GM12878 (cell line): Measurements from ENCODE around the gene NEAT1. TPM values are rescaled to one million over a fixed set of nuclear protein-coding genes. Genes with fewer than 3 reads are reported as not detected.

ENCODE experiments used
- ATAC-seq: fragments of 200-7000 bp; cut with Tn5 transposase; 3 replicates; pipeline ENCODE4 v1.9.1; 2020; ENCODE audit warnings: mild to moderate bottlenecking, moderate library complexity
- BruUV-seq: library from RNA; stranded (reverse); fragments of 400-500 nt; replicated peaks from 2 replicates; lab custom pipeline; 2021; lab: Mats Ljungman, UMichigan
- CTCF ChIA-PET: fragments of 300-600 bp; sonication (Branson Sonifier 250); formaldehyde crosslinking; extraction: SDS; loops from one replicate; lab custom pipeline; 2021; ENCODE audit warnings: inconsistent platforms; lab: Yijun Ruan, JAX
- POLR2A ChIA-PET: fragments of 350-600 bp; formaldehyde crosslinking; extraction: SDS; loops from one replicate; lab custom pipeline; 2021; ENCODE audit warnings: inconsistent platforms; lab: Charles Lee
- RAD21 ChIA-PET: fragments of 300-600 bp; sonication (Branson Sonifier 250); formaldehyde crosslinking; loops from one replicate; lab custom pipeline; 2023; ENCODE audit warnings: antibody characterized with exemption; ENCODE audit not compliant: unreplicated experiment; lab: Charles Lee
- SMC1A ChIA-PET: fragments of 300-600 bp; sonication (Branson Sonifier 250); formaldehyde crosslinking; loops from one replicate; lab custom pipeline; 2023; ENCODE audit not compliant: unreplicated experiment, uncharacterized antibody; lab: Charles Lee
- DNase-seq: peaks from one replicate; pipeline ENCODE4 v3.0.0-alpha.2; 2011; ENCODE audit warnings: low read depth, low spot score
- FAIRE-seq: peaks from 3 replicates; lab custom pipeline; 2011; peaks lifted over from hg19 to GRCh38; lab: Jason Lieb, UNC
- H2AFZ ChIP-seq: 2 replicates; pipeline ENCODE4 v1.6.0; 2011; ENCODE audit warnings: low read depth, low read length, control low read depth; ENCODE audit not compliant: control insufficient read depth
- H3K27ac ChIP-seq: 2 replicates; pipeline ENCODE4 v1.5.1; 2011; ENCODE audit warnings: control low read depth; ENCODE audit not compliant: control insufficient read depth, insufficient read depth
- H3K27me3 ChIP-seq, 2 experiments: replicated peaks in 1 of 2; 2 replicates each; pipeline versions ENCODE4 v1.6.0 to v1.6.1; 2011; ENCODE audit warnings: low read length in 1 of 2; ENCODE audit not compliant: control insufficient read depth in 2 of 2, insufficient read depth in 2 of 2
- H3K36me3 ChIP-seq, 2 experiments: 2 replicates each; pipeline ENCODE4 v1.5.1; 2011; ENCODE audit warnings: low read length in 1 of 2; ENCODE audit not compliant: control insufficient read depth in 2 of 2, insufficient read depth in 2 of 2
- H3K4me1 ChIP-seq: 2 replicates; pipeline ENCODE4 v1.6.1; 2011; ENCODE audit warnings: mild to moderate bottlenecking, low read length, moderate library complexity, mixed read lengths; ENCODE audit not compliant: control insufficient read depth, insufficient read depth
- H3K4me2 ChIP-seq: 2 replicates; pipeline ENCODE4 v1.6.0; 2011; ENCODE audit warnings: control low read depth; ENCODE audit not compliant: control insufficient read depth, insufficient read depth
- H3K4me3 ChIP-seq: fragments of 200-600 bp; sonication (generic); 2 replicates; pipeline ENCODE4 v1.5.1; 2016
- H3K79me2 ChIP-seq: 2 replicates; pipeline ENCODE4 v1.6.0; 2011; ENCODE audit warnings: low read length; ENCODE audit not compliant: control insufficient read depth, insufficient read depth
- H3K9ac ChIP-seq: 2 replicates; pipeline ENCODE4 v1.8.0; 2011; ENCODE audit warnings: low read length, control low read depth, mixed read lengths; ENCODE audit not compliant: control insufficient read depth, insufficient read depth
- H3K9me3 ChIP-seq: replicated peaks from 3 replicates; pipeline ENCODE4 v1.5.1; 2011; ENCODE audit warnings: mild to moderate bottlenecking, low read length; ENCODE audit not compliant: control insufficient read depth, insufficient read depth
- H4K20me1 ChIP-seq: 2 replicates; pipeline ENCODE4 v1.6.0; 2011; ENCODE audit not compliant: control insufficient read depth, insufficient read depth
- CREB1 ChIP-seq: IDR thresholded peaks from 2 replicates; pipeline ENCODE4 v1.6.1; 2012; ENCODE audit warnings: low read depth, mild to moderate bottlenecking, inconsistent platforms
- CREM ChIP-seq: IDR thresholded peaks from 2 replicates; pipeline ENCODE4 v1.6.1; 2014; ENCODE audit warnings: antibody characterized with exemption, low read depth
- HDAC2 ChIP-seq: fragments of 200-600 bp; sonication (generic); IDR thresholded peaks from 2 replicates; pipeline ENCODE4 v1.6.1; 2017
- IRF3 ChIP-seq: fragments of 450-650 bp; IDR thresholded peaks from 2 replicates; pipeline ENCODE4 v1.6.1; 2014; ENCODE audit warnings: mild to moderate bottlenecking
- JUND ChIP-seq: IDR thresholded peaks from 2 replicates; pipeline ENCODE4 v1.6.1; 2012; ENCODE audit warnings: low read depth, mild to moderate bottlenecking, low read length, improper control_type of control experiment, moderate library complexity
- LARP7 ChIP-seq: fragments of 450-650 bp; IDR thresholded peaks from 2 replicates; pipeline ENCODE4 v1.6.1; 2017; ENCODE audit warnings: mild to moderate bottlenecking
- MEF2A ChIP-seq: IDR thresholded peaks from 2 replicates; pipeline ENCODE4 v1.6.1; 2011; ENCODE audit warnings: low read depth, mild to moderate bottlenecking, low read length, moderate library complexity; ENCODE audit not compliant: insufficient read depth
- MYC ChIP-seq: IDR thresholded peaks from 2 replicates; pipeline ENCODE4 v1.6.1; 2011; ENCODE audit warnings: mild to moderate bottlenecking, low read length, moderate library complexity, inconsistent platforms; ENCODE audit not compliant: insufficient read depth, insufficient replicate concordance, insufficient read length, severe bottlenecking
- REST ChIP-seq: IDR thresholded peaks from 2 replicates; pipeline ENCODE4 v1.6.1; 2012; ENCODE audit warnings: mild to moderate bottlenecking, low read depth, low read length
- STAT3 ChIP-seq: IDR thresholded peaks from 2 replicates; pipeline ENCODE4 v1.6.1; 2011; ENCODE audit warnings: low read depth, low read length, improper control_type of control experiment
- ZBED1 ChIP-seq: IDR thresholded peaks from 2 replicates; pipeline ENCODE4 v1.6.1; 2016; ENCODE audit warnings: borderline replicate concordance
- ZBTB11 ChIP-seq: fragments of 450-650 bp; formaldehyde crosslinking; IDR thresholded peaks from 2 replicates; pipeline ENCODE4 v1.5.0; 2022; ENCODE audit warnings: mild to moderate bottlenecking, missing genetic modification characterization
- WGBS: methylation state at CpG from one replicate; pipeline ENCODE4 v1.1.6; 2016; ENCODE audit warnings: low lambda C conversion rate; ENCODE audit not compliant: insufficient replicate concordance, insufficient coverage; ENCODE audit errors: missing lambda C conversion rate; 5-methylcytosine and 5-hydroxymethylcytosine counted together
- in situ Hi-C: fragments of 300-500 bp; cut with MboI; formaldehyde crosslinking; loops from 9 replicates; pipeline ENCODE4 v1.14.3; 2018; ENCODE audit warnings: mixed read lengths
- intact Hi-C: fragments of 100-400 bp; cut with micrococcal nuclease; formaldehyde crosslinking; loops from one replicate; pipeline ENCODE4 v1.14.2; 2022; ENCODE audit not compliant: unreplicated experiment
- polyA plus RNA-seq, 11 experiments: library from polyadenylated mRNA; depleted of rRNA in 4 of 11; unstranded in 6 of 11; stranded (reverse) in 5 of 11; fragments of >200 nt; fragmentation: Nextera tagmentation in 4 of 11; fragmentation: Illumina TruSeq in 1 of 11; extraction: Ambion mirVana in 4 of 11; extraction: Trizol in 1 of 11; gene quantifications; 1 replicate in 1 of 11; 2 replicates in 10 of 11; pipeline versions ENCODE4 v1.2.1 to v1.2.3, GENCODE V29; 2011 to 2016; ENCODE audit warnings: inconsistent platforms in 2 of 11, missing spikeins in 2 of 11, low read depth in 1 of 11
- total RNA-seq, 4 experiments: library from RNA; depleted of rRNA in 3 of 4; stranded (reverse); fragments of >200 nt in 3 of 4; fragmentation: Illumina TruSeq in 1 of 4; extraction: Trizol in 1 of 4; gene quantifications; 2 replicates each; pipeline versions ENCODE4 v1.2.1 to v1.2.3, GENCODE V29; 2013 to 2021

The NEAT1 gene
- total and polyA plus RNA-seq, 10 of the 15 experiments (the other 5 are each of a cell fraction or from before 2014, with no cell fraction given) = 13.6 to 328 (median 69.4) TPM

GRCh38 chr11:65392186-65392829 is 30.3 kb upstream of the NEAT1 start:
- Histone ChIP-seq H3K36me3 (peaks cover 6 to 26% of the 10 kb centered on the region in 2 experiments), H3K4me3 (no peak overlapping the region), H3K4me2 (no peak overlapping the region), H3K79me2 (peaks cover 39% of the 10 kb centered on the region), H2AFZ (no peak overlapping the region), H3K9me3 (no peaks in the 10 kb centered on the region), H3K9ac (no peak overlapping the region), H3K4me1 (peaks cover 28% of the 10 kb centered on the region), H4K20me1 (no peaks in the 10 kb centered on the region; the same call in 1 of the 2 replicates), H3K27me3 (no peaks in the 10 kb centered on the region), H3K27ac (no peak overlapping the region; the same call in 1 of the 2 replicates)
- ChIA-PET SMC1A (no interaction called here), POLR2A (interaction anchor here (1.3 kb wide), 2 partner anchors 11 to 14 kb away, joined by 3 to 5 read pairs; no protein-coding TSS in a partner anchor), RAD21 (interaction anchor here (2.0 kb wide), 1 partner anchor 24 kb away, joined by 8 read pairs; no protein-coding TSS in a partner anchor), CTCF (interaction anchor here (1.1 to 2.2 kb wide), 4 partner anchors 9 to 25 kb away, joined by 3 to 5 read pairs (median 4); no protein-coding TSS in a partner anchor)
- FAIRE-seq (no peak), ATAC-seq (no peak), DNase-seq (no peak)
- 85% methylated on average over 13 of the region's 13 CpGs for WGBS
- intact Hi-C loops = no loop called here
- in situ Hi-C loops = no loop called here
- no TSS peak for BruUV-seq
- no peak for TF ChIP-seq ZBTB11 (CRISPR knock-in tag)
- TF ChIP-seq ZBED1 = no peak
- TF ChIP-seq MEF2A = no peak
- no peak for TF ChIP-seq LARP7
- TF ChIP-seq MYC = no peak
- TF ChIP-seq REST = no peak
- no peak for TF ChIP-seq JUND
- TF ChIP-seq HDAC2 = no peak
- TF ChIP-seq CREB1 = no peak
- no peak for TF ChIP-seq STAT3
- TF ChIP-seq CREM = no peak
- TF ChIP-seq IRF3 = no peak
